Measurements from ENCODE around the gene PNPLA7. TPM values are rescaled to one million over a fixed set of nuclear protein-coding genes. Genes with fewer than 3 reads are reported as not detected.
"Not testable (repeated sequence)": the region's sequence is repeated elsewhere in the genome, so short reads cannot be mapped to it uniquely, and the experiment has no call there.

The PNPLA7 gene
- total RNA-seq, 1 experiment from 2014 or later = under 0.01 TPM

DNA sequence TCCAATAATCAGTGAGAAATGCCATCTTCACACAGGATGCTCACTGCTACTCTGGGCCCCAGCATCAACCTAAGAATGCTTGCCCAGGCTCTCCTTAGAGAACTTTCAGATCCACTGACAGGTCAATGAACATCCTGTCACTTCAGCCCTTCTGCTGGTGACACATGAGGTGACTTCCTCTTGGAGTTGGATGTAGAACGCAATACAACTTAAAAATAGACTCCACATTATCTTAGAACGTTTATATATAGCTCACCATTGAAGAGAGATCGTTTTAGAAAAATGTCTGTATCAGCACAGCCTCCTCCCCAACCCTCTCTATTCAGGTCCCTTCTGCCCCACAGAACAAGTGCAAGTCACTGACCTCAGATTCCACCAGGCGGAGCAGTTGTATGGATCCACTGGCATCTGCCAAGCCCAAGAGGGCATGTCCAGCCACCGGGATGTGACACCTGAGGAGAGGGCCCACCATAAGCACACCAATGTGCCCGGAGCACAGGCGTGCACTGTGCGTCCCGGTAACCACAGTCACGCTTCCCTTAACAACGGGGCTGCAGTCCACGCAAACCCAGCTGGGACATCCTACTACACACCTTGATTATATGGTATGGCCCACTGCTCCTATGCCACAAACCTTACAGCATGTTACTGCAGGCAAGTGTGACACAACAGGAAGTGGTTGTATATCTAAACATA, 25.7 kb upstream of the PNPLA7 start:
- DNase-seq (ENCODE audit: low read depth) = no peak

DNA sequence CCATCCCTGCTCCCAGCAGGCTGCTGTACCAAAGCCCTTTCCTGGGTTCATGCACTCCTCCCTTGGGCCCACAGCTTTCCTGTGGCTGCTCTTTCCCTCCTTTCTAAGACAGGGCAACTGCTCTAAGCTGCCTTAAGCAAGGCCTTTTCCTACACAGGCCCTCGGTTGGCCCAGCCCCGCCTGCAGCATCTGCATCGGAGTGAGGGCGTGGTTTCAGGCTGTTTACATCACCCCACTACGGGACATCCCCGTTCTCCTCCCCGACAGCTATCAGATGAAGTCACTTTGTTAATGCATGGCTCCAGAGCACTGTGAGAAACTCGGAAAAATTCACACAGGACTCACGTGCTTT, 25.1 kb upstream of the PNPLA7 start:
- no peak for DNase-seq (ENCODE audit: low read depth)

DNA sequence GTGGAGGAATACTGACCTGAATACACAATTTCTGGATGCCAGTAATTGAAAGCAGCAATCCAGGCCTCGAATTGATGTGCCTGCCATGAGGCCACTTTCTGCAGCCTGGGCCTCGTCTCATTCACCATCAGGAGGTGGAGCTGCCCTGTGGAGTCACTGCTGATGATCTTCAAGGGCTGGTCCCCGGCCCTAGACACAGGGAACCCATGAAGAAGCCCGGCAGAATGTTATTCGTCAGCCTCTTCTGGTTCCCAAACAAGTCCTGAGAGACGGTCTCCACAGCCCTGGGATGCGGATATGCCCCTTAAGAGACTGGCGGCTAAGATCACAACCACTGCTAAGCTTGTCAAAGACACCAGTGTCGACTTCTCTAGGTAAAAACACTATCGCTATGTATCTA, 24.0 kb upstream of the PNPLA7 start:
- DNase-seq (ENCODE audit: low read depth) = no peak

DNA sequence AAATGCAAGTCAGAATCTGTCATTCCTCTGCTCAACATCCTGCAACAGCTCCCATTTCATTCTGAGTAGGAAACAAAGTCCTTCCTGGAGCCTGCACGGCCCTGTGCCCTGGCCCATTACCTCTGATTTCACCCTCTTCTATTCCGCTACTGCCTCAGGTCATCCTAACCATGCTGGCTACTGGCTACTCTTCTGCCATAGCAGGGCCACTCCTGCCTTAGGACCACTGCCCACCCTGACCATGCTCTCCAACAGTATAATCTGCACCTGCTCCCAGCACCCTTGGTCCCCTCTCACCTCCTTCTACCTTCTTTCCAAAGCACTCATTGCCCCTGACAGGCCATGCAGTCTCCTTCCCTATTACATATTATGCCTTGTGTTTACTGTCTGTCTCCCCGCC, 20.4 kb upstream of the PNPLA7 start:
- no peak for DNase-seq (ENCODE audit: low read depth)

DNA sequence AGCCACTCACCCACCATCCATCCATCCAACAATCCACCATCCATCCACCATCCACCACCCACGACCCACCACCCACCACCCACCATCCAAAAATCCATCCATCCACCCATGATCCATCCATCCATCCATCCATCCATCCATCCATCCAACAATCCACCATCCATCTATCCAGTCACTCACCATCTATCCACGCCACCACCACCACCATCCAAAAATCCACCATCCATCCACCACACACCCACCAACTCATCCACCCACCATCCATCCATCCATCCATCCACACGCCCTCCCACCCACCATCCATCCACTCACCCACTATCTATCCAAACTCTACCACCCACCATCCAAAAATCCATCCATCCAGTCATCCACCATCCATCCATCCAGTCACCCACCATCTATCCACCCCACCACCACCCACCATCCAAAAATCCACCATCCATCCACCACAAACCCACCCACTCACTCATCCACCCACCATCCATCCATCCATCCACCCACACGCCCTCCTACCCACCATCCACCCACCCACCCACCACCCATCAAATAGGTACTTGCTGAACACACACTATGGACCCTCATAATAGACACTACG, 19.5 kb upstream of the PNPLA7 start:
- no peak for DNase-seq (ENCODE audit: low read depth)

DNA sequence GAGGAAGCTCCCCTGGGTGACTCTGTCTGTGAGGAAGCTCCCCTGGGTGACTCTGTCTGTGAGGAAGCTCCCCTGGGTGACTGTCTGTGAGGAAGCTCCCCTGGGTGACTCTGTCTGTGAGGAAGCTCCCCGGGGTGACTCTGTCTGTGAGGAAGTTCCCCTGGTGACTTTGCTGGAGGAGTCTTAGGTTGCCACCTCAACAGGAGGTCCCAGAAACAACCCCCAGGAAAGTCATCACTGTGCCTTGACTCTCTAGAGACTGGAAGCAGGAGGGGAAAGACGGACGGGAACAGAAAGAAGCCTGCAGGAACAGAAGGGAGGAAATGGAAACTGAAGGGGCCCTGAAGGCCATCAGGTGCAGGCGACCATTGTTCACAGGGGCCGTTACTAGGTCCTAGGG, 18.2 kb upstream of the PNPLA7 start:
- not testable (repeated sequence) for DNase-seq (ENCODE audit: low read depth)

DNA sequence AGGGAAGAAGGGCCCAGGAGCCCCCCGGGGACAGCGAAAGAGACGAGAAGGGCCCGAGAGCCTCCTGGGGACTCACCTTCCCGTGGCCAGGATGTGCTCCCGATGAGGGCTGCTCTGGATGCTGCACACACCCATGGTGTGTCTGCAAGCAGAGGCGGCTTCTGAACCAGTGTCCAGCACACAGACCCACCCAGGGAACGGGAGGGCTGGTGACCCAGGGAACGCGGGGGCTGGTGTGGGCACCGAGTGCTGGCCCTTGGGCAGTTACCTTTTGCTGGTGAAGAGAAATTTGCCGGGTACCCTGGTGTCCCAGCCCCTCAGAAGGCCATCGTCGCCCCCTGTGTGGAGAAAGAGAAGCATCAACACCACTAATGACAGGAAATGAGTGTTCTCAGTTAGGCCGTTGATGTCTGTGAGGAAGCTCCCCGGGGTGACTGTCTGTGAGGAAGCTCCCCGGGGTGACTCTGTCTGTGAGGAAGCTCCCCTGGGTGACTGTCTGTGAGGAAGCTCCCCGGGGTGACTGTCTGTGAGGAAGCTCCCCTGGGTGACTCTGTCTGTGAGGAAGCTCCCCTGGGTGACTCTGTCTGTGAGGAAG, 14.7 kb upstream of the PNPLA7 start:
- no peak for DNase-seq (ENCODE audit: low read depth)

DNA sequence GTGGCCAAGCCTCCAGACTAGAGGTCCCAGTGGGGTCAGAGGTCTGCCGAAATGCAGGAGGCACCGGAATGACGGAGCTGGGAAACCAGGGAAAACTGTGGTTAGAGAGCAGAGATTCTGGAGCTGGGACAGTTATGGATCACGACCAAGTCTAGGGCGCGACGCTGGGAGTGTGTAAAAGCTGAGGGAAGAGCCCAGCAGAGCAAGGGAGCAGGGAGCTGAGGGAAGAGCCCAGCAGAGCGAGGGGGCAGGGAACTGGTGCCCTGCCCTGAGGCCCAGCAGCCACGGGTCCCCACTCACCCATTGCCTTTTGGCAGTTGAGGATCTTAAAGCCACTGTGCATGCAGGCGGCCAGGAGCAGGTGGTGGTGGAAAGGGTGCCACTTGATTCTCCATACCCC, 13.9 kb upstream of the PNPLA7 start:
- DNase-seq (ENCODE audit: low read depth) = no peak

DNA sequence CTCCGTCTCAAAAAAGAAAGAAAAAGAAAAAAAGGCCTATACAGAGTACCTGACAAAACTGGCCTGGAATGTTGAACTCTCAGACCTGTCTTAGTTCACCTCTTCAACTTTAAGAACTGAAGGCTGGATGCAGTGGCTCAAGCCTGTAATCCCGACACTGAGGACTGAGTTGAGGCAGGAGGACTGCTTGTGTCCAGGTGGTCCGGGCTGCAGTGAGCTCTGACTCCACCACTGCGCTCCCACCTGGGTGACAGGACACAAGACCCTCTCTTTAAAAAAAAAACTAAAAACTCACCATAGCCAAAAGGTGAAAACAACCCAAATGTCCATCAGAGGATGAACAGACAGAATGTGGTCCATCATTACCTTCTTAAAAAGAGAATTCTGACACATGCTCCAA, 7.9 kb upstream of the PNPLA7 start:
- no peak for DNase-seq (ENCODE audit: low read depth)

DNA sequence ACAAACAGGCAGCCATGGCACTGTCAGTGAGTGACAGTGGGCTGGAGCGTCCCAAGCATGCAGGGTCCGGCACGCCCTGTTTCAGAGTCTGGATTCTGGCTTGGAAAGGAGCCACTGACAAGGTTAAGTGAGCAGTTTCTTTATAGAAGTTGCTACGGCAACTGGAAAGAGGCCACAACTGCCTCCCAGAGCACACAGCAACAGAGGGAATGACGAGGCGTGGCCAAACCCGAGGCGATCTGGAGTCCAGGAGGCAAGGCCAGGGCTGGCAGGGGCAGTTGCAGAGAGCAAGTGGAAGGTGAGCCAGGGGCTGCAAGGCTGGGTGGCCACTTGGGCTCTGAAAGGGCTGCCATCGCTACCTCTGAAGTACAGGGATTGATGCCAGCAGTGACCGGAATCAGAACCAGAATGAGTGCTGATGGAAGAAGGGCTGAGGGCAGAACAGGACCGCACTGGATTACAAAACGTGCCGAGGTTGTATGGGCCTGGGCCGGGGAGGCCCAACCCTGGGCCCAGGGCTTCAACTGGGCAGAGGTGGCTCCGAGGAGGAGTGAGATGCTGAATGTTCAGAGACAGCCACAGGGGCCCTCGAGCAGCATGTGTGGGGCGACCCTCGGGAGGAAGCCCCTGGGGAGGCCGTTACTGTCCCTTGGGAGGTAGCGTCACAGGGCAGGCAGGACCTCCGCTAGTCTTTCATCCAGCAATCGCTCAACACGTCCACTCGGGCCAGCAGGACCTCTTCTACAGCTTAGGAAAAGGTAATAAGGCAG, 6.1 kb upstream of the PNPLA7 start:
- DNase-seq (ENCODE audit: low read depth) = no peak

DNA sequence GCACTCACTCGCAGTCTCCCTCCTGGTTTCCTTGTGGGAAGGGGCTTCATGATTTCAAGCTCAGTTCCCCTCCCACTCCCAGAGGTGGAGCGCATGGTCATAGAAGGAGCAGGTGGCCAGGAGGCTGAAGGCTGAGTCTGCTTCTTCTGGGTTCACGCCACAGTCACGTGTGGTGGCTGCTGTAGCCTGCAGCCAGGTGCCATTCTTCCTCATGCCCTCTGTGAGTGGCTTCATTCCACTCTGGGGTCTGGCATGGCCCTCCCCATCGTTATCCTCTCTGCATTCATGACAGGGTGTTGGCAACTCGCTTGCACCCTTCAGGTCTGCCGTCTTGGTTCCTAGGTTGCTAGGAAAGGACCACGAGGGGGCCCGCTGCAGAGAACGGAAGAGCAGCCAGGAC, 5.0 kb upstream of the PNPLA7 start:
- no peak for DNase-seq (ENCODE audit: low read depth)

DNA sequence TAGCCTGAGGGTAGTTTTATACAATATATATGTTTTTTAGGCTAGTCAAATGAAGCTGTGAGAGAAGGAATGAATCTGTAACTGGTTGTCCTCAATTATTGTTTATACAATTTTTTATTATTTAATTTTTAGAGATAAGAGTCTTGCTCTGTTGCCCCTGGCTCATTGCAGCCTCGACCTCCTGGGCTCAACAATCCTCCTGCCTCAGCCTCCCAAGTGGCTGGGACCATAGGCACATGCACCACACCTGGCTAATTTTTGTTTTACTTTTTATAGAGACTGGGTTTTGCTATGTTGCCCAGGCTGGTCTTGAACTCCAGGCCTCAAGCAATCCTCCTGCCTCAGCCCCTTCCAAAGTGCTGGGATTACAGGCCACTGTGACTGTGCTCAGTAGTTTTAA, 4.1 kb upstream of the PNPLA7 start:
- no peak for DNase-seq (ENCODE audit: low read depth)

DNA sequence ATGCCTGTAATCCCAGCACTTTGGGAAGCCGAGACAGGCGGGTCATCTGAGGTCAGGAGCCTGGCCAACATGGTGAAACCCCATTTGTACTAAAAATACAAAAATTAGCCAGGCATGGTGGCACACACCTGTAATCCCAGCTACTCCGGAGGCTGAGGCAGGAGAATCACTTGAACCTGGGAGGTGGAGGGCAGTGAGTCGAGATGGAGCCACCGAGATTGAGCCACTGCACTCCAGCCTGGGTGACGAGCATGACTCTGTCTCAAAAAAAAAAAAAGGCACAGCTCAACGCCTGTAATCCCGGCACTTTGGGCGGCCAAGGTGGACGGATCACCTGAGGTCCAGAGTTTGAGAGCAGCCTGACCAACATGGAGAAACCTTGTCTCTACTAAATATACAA, 3.5 kb upstream of the PNPLA7 start:
- not testable (repeated sequence) for DNase-seq (ENCODE audit: low read depth)

DNA sequence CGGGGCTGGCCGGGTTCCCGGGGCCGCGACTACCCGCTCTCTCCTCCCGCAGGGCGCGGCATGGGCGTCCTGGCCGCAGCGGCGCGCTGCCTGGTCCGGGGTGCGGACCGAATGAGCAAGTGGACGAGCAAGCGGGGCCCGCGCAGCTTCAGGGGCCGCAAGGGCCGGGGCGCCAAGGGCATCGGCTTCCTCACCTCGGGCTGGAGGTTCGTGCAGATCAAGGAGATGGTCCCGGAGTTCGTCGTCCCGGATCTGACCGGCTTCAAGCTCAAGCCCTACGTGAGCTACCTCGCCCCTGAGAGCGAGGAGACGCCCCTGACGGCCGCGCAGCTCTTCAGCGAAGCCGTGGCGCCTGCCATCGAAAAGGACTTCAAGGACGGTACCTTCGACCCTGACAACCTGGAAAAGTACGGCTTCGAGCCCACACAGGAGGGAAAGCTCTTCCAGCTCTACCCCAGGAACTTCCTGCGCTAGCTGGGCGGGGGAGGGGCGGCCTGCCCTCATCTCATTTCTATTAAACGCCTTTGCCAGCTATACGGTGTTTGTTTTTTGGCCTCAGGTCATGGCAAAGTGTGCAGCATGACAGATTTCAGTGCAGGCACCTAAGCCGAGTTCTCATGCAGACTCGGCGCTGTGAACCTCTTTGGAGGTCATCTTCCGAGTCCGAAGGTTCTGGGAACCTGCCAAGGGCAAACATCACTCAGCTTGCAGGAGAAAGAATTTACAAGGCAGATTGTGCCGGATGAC, 2.0 kb upstream of the PNPLA7 start:
- no peak for DNase-seq (ENCODE audit: low read depth)

DNA sequence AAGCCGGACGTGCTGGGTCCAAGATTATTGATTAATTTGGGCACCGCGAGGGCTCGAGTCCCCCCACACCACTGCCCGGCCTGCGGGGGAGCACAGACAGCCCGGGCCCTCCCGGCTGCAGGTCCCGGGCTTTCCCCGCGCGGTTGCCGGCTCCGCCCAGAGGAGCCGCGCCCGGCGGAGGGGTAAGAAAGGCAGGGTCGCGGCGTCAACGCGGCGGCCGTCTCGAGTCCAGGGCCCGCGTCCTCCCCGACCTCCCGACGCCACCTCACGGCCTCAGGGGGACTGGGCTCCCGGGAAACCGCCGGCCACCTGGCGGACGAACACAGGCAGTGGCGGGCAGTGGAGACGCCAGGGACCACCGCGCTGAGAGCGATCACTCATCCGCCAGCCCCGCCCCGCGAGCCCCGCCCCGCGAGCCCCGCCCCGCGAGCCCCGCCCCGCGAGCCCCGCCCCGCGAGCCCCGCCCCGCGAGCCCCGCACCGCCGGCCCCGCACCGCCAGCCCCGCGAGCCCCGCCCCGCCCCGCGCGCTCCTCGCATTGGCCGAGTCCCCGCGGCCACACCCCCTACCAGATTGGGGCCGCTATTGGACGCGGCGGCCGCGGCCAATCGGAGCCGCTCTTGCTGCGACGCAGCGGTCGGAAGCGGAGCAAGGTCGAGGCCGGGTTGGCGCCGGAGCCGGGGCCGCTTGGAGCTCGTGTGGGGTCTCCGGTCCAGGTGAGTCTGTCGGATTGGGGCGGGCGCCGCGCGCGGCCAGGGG, 1.2 kb upstream of the PNPLA7 start, which contains the start of gene MRPL41:
MRPL41 (plus strand) TSS at position 616 of the 758 bp plus-strand sequence. CDS start 203 bp downstream, outside the sequence.
- peak; percentile 97 for DNase-seq (ENCODE audit: low read depth)

DNA sequence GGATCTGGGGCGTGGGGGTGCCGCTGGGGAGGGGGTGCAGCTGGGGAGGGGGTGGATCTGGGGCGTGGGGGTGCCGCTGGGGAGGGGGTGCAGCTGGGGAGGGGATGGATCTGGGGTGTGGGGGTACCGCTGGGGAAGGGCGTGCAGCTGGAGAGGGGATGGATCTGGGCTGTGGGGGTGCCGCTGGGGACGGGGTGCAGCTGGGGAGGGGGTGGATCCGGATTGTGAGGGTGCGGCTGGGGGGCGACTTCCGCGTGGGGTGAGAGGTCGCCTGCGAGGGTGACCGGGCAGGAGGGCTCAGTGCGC, 709 bp upstream of the PNPLA7 start:
- not testable (repeated sequence) for DNase-seq (ENCODE audit: low read depth)

DNA sequence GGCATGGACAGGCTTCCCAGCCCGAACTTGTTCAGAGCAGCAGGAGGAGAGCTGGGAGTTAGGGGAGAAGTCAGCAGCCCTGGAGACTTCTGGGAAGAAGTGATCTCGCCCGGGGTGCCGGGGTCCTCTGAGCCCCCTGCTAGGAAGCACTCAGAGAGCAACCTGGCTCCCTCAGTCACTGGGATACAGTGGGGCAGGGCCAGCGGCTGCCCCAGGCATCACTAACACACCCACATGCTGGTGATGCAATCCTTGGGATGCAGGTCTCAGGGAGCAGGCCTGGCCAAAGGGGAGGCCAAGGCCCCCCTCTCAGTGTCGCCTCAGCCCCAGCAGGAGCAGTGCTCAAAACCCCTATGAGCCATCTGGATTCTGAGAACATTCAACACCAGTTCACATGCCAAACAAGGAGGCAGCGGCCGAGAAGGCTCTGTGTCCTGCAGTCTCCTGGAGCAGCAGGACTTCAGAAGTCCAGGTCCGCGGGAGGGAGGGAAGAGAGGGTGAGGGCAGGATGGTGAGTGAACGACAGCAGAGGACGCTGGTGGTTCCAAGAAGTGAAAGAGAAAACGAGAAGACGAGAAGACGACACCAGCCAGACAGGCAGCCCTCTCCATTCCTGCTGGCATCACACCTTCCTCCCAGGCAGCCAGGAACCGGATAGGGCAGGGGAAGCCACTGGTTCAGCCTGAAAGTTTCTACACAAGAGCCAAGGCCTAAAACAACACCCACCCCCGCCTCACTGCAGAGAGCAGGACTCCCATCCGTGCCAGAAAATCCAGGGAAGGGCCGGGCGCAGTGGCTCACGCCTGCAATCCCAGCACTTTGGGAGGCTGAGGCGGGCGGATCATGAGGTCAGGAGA, 2.3 kb downstream of the PNPLA7 start:
- DNase-seq (ENCODE audit: low read depth) = no peak

DNA sequence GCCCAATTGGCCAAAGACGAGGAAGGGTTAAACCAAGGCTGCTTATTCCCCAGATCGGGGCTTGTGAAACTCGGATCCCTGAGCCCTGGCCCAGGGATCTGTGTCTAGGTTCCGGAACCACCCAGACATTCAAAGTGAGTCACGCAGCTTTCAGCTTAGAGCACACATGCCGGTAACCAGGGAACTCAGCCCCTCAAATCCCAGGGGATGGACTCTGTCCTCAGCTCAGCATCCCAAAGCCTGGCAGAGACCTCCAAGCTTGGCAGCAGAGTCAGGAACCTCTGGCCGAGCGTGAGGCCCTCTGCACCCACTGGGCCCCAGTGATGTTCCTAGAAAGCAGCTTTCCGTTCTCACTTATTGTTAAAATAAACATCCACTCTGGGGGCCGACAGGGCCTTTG, 5.1 kb downstream of the PNPLA7 start:
- peak; percentile 70 for DNase-seq (ENCODE audit: low read depth)

DNA sequence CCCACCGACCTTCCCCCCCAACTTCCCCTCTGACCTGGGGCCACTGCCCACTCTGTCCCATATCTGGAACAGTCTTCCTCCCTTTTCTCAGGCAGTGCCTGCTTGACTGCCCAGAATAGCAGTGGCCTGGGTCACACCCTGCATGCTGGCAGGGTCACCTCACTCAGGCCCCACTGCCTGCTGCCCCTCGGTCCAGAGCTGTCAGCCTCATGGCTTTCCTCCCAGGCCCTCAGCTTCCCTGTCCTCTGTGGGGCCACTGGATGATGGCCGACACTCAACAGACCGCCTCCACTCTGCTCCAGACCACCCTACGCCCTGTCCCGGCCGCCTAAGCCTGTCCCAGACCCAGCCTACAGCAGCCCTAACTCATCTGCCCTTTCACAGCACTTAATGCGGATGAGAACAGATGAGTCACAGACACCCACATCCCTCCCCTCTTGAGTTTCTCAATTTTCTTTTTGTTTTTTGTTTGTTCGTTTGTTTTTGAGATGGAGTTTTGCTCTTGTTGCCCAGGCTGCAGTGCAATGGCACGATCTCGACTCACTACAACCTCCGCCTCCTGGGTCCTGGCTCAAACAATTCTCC, 5.9 kb downstream of the PNPLA7 start:
- peak; percentile 55 for DNase-seq (ENCODE audit: low read depth)
